ENCODE data around the gene EEF2K.

EEF2K gene

DNA sequence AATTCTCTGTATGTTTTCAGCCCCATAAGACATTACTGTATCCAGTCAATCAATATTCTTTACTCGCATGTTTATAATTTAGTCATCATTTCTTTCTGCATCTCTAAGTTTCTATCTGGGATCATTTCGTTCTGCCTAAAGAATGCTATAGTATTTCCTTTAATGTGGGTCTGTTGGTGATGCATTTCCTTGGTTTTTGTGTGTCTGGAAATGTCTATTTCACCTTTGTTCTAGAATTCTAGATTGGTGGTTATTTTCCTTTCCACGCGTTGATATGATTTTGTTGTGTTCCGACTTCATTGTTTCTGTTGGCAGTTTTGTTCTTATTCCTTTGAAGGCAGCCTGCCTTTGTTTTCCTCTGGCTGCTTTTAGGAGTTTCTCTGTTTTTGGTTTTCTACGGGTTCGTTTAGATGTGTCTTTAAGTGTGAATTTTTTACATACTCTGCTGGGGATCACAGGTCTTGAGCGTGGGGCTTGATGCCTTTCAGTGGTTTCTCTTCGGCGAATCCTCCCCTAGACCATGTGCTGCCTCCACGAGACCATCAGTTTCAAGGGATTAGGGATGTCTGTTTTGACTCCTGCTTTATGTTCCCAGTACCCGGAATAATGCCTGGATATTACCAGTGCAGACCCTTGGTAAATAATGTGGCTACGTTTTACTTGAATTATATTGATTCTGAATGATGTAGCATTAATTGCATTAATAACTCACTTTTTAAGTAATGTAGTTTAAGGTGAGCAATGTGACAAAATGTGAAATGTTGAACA lies 114.7 kb downstream of the EEF2K start:
- peak in 1 of 2 experiments; percentile 9 for DNase-seq

DNA sequence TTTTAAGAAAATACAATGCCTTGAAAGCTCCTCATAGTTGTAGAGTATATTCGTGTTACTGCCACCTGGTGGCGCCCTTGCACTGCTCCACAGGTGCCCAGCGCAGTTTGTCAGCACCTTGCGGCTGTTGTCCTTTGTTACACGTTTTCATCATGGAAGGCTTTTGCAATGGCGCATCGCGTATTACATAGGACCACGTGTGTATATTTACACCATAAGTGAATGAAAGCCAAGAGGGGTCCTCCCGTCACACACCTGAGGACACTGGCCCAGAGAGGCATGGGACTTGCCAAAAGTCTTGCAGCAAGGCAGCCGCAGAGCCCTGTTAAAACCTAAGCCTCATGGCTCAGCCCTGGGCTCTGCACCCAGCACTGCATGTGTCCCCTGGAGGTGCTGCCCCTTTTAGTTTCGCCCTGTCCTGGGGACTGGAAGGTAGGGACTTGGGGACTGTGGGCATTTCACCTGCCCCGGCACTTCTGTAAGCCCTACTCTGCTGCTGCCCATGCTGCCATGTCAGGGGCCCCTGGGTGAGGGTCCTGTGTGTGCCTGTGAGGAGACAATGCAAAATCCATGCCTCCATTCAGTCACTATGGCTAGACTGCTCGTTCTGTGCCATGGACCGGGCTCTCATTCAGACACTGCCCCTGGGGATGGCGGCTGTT lies 115.4 kb downstream of the EEF2K start:
- DNase-seq: peak; percentile 69 to 74

DNA sequence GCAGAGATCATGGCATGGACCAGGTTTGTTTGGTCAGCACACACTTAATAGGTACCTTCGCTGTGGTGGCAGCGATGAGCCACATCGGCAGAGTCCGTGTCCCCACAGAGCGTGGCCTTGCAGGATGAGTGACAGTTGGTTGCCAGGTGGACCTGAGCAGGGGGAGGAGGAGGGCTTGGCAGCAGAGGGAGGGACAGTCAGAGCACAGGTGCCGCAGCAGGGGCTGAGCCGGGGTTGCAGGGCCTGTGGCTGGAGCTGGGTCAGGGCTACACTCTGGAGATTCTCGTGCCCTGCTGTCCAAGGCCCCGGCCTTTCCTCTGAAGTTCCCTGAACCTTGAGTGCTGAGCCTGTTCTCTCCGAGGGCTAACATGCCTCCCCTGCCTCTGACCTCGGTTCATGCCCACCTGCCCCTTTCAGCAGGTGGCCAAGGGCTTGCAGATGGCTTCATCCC lies 116.0 kb downstream of the EEF2K start:
- peak; percentile 9 to 15 for DNase-seq

DNA sequence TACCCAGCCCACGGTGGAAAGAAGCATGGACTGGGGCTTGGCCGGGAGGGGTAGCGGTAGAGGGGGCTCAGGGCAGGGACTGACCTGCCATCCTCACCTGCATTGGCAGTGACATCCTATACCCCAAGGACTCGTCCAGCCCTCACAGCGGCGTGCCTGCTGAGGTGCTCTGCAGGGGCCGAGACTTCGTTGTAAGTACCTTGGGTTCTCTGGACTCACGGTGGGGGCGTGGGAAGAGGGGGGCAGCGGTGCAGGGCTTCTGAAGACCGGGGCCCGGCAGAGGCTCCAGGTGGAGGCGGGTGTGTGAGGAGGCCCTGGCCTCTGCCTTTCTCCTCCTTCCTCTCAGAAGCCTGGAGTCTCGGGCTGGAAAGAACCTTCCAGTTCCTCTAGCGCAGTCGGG lies 116.7 kb downstream of the EEF2K start:
- DNase-seq: peak in 1 of 2 experiments; percentile 12

DNA sequence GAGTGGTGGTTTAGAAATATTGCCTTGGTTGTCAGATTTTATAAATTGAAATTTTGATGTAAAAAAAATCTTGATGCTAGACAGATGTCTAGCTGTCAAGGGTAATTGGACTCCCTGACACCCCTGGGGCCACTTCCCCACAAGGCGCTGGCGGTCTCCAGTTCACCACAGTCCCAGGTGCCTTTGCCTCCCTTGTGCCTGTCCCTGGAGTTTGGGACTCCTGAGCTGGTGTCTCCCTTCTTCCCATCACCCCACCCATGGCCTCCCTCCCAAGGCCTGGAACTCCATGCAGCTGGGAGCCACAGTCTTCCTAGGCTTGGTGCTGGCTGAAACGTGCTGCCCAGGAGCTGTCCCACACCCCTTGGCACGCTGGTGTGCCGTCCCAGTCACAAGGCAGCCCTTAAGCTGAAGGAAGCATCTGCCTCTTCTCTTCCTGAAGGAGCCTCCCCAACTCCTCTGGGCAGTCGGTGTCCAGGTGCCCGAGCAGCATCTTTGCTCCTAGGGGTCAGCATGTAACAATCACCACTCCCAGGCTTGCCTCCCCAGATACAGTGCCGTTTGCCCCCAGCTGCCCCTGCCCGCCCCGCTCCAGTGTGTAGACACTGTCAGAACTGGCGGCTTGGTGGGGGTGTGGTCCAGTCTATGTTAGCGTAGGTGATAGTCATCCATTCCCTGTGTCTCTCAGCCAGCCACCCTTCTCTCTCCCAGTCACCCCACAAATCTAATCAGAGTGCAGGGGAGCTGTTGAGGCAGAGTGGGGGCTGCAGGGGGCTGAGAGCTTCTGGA lies 117.3 kb downstream of the EEF2K start:
- DNase-seq: peak in 1 of 2 experiments; percentile 15

DNA sequence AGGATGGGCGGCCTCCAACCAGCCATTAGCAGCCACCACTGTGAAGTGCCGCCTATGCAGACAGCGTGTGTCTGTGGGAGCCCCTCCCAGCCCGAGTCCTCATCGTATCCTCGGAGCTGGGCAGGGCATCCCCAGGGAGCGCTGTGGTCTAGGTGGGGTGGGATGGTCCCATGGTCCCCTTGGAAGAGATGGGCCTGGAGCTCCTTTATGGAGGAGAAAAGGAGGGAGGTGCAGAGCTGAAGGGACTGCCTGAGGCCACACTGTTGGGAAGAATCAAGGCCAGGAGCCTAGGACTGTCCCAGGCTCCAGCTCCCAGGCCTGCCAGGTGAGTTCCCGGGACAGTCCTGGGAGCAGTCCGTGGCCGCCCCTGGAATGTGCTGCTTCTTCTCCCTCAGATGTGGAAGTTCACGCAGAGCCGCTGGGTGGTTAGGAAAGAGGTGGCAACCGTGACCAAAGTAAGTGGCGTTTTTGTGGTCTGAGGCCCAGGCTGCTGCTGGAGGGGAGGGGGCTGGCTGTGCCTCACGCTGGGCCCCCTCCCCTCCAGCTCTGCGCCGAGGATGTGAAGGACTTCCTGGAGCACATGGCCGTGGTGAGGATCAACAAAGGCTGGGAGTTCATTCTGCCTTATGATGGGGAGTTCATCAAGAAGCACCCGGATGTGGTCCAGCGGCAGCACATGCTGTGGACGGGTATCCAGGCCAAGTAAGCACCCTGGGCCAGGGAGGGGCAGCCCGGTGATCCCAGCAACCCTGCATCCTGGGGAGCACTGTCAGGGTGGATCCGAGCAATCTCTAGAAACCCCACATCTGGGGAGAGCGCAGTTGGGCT lies 118.1 kb downstream of the EEF2K start:
- peak; percentile 11 for DNase-seq

DNA sequence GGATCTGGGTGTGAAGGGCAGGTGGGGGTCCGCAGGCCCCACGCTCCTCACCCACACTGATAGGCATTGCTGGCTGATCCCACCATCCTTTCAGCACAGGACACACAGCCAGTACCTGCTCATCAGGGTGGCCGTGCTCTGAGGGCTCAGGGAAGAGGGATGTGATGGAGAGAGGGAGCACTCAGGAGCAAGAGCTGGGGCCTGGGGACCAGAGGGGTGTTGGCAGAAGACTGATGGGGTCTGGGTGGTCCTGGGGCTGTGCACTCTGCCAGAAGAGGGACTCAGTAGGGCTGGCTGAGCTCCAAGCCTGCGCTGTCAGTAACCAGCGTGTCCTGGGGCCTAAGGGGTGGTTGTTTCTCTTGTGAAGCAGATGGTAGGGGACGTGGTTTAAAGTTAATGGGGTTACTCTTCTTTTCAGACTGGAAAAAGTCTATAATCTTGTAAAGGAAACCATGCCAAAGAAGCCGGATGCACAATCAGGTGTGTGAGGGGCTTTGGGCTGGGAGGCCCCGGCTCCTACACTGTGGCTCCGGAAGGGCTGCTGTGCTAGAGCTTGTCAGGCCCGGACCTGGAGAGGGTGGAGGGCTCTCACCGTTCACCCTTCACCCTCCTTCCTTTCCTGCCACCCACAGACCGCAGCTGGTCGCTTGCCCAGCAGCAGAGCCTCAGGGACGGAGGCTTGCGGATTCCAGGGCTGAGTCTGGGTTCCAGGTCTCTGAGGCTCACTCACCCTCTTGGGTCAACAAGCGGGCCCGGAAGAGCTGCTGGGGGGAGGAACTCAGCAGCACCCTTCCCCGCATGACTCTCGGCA lies 118.9 kb downstream of the EEF2K start:
- DNase-seq: peak; percentile 11

DNA sequence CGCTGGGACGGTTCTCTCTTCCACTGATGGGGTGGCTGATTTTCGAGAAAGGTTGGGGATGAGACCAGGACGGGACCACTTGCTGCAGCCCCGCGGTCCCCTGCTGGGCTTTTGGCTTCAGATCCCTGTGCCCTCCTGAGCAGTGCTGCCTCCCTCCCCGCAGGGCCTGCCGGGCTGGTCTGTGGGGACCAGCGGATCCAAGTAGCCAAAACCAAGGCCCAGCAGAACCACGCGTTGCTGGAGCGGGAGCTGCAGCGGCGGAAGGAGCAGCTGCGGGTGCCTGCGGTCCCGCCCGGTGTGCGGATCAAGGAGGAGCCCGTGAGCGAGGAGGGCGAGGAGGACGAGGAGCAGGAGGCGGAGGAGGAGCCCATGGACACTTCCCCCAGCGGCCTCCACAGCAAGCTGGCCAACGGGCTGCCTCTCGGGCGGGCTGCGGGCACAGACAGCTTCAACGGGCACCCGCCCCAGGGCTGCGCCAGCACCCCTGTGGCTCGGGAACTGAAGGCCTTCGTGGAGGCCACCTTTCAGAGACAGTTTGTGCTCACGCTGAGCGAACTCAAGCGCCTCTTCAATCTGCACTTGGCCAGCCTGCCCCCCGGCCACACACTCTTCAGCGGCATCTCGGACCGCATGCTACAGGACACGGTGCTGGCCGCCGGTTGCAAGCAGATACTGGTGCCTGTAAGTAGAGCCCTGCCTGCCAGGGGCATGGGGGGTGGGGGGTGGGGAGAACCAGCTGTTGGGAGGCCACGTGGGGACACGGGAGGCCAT lies 119.7 kb downstream of the EEF2K start:
- DNase-seq: peak; percentile 11 to 14

DNA sequence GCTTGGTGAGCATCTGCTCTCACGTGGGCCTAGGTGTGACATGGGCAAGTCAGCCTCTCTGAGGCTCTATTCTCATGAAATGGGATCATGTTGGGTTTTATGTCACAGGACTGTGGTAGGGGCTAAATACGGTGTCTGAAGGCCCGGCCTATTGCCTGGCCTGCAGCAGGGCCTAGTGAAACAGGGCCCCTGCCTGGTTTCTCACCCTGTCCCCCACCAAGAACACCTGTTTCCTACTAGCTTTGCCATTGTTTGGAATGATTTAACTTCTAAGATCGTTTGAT lies 120.2 kb downstream of the EEF2K start:
- peak; percentile 11 to 12 for DNase-seq

DNA sequence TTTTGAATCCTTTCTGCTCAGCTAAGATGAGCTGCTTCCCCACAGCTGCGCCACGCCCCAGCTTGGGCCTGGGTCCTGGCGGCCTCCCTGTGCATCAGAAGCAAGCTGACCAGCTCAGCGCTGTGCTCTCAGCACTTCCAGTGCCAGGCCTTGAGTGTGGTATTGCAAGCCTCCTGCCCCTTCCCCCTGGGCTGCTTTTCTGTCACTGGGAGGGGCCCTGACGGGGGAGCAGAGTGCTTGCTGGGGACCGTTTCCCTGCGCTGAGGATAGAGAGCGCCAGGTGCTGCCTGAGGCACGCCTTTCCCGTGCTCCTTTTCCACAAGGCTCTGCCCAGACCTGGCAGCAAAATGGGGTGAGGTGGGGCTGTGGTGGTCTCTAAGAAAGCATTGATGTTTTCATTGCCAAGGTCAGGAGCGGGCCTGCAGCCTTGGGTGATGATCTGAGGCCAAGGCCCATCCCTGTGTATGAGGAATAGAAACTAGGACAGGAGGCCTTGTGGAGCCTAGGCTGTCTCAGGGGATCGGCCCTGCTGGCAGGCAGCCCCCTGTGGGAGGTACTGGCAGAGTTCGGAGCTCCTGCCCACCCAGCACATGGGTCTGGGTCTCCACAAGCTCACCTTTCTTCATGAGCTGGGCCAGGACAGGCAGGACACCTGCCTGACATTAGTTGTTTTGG lies 120.8 kb downstream of the EEF2K start:
- DNase-seq: peak; percentile 10 to 11

DNA sequence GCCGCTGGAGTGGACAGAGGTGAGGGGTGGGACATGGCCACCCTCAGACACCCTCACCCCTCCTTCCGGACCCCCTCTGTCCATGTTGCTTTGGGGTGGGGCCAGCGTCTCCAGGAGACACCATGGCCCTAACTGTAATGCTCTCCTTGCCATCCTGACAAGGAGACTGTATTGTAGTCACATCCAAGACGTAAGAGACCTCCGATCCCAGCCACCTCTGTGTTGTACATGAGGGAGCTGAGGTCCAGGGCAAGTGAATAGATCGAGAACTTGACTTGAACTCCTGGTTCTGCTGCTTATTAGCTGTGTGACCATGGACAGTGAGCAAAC lies 121.3 kb downstream of the EEF2K start:
- no peak for DNase-seq

DNA sequence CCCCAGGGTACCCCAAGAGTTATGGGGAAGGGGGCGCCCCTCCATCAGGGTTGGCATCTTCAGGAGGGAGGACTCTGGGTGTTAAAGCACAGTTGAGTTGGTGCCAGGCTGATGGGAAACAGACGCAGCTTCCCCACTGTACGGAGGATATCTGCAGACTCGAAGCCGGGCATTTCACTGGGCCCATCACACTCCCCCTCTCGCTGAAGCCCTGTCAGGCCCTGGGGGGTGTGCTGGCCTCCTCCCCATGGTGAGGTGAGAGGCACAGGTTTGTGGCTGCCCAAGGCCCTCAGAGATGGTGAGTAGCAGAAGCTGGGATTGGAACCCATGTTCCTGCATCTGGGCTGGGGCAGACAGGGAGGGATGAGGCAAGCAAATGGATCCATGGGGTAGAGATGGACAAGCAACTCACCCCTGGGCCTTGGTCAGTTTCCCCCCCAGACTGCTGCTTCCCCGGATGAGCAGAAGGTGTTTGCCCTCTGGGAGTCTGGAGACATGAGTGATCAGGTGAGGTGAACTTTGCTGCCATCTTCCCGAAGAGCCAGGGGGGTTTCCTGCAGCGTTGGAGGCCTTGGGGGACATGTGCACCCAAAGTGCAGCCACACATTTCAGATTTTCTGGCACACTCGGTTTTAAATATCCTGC lies 122.1 kb downstream of the EEF2K start:
- DNase-seq: no peak

DNA sequence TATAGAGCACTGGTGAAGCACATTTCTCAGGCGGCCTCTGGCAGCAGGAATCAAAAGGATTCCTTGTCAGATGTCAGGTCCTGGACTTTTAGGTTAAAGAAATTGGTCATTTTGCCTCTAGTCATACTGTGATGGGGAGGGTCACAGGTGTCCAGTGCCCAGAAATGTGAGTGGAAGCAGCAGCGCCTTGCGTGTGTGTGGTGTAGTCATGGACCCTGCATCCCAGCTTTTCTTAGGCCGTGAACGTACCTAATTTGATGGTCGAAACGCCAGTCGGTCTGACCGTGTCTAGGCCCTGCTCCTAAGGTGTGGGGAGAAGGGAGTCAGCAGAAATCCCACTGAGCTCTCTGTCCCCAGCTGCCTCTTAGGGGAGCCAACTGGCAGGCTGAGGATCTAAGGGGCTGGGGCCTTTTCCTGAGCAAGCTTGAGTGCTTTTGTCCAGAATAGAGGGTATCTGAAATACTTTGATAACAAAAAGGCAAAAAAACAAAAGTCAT lies 123.2 kb downstream of the EEF2K start:
- DNase-seq: no peak

DNA sequence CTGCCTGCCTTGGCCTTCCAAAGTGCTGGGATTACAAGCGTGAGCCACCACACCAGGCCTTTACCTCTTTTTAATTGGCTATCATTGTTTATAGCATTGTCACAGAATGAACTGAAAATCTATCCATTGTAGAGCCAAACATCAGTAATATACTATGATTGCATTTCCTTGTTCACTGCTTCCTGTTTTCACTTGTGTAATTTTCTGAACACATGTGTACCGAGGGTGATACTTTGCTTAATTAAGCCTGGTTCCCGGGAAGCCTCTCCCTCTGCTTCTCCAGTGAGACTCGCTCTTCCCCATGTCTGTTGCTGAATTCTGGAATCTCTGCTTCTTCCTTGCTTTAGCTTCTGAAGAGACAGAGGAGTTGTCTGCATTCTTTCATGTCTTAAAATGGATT lies 124.2 kb downstream of the EEF2K start:
- no peak for DNase-seq

DNA sequence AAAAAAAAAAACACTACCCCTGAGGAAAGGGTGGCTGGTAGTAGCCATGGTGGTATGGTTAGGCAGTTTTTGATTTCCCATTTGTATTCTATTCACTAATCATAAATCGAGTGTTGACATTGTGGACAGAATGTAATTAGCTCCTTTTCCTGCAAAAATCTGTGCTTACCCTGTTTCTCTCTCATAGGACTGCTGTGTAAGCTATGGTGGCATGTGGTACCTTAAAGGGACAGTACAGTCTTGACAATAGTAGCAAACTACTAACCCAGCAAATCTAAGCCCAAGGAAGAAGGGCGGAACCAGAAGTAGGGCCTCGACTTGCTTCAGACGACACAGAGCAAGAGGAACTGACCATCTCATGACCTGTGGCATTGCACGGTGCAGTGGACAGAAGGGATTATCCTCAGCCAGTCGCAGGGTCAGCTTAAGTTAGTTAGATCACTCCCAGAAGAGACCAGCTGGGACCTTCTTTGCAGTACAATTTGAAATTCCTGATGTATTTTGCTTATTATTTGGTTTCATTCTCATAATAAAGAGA lies 127.4 kb downstream of the EEF2K start:
- no peak for DNase-seq

DNA sequence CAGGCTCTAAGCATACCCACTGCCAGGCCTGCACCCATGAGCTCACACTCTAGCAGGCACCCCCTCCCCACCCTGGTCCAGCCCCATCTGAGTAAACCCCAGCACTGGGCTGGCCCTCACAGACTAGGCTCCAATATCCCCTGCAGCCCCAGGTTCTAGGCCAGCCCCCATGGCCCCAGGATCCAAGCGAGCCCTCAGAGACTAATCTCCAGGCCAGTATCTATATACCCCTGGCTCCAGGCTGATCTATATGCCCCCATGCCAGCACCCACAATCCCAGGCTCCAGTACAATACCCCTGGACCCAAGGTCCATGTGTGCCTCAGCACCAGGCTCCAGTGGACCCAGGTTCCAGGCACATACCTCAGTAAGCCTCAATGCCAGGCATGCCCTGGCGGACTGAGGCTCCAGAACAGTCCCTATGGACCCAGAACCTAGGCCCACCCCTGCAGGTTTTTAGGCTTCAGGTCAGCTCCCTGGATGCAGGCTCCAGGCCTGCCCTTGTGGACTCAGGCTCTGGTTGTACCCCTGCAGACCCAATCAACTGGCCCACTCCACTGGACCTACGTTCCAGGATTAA lies 129.7 kb downstream of the EEF2K start:
- no peak for DNase-seq

DNA sequence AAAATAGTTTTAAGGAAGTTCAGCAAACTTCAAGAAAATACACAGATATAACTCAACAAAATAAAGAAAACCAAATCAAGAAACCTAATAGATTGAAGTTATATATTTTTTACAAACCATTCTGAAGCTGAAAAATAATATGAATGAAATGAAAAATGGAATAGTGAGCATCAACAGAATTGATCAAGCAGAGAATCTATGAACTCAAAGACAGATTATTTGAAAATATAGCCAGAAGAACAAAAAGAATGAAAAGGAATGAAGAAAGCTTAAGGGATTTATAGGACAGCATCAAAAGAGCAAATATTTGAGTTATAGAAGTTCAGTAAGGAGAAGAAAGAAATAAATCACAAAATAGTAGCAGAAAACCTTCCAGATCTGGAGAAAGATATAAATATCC lies 130.5 kb downstream of the EEF2K start:
- DNase-seq: no peak

DNA sequence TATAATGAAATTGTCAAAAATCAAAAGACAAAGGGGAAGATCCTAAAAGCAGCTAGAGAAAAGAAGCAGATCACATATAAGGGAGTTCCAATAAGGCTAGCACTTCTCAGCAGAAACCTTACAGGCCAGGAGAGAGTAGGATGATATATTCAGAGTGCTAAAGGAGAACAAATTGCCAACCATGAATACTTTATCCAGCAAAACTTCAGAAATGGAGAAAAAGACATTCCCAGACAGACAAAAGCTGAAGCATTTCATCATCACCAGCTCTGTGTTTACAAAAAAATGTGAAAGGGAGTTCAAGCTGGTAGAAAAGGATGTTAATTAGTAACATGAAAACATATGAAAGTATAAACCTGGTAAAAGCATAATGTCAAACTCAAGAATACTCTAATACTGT lies 131.0 kb downstream of the EEF2K start:
- no peak for DNase-seq

DNA sequence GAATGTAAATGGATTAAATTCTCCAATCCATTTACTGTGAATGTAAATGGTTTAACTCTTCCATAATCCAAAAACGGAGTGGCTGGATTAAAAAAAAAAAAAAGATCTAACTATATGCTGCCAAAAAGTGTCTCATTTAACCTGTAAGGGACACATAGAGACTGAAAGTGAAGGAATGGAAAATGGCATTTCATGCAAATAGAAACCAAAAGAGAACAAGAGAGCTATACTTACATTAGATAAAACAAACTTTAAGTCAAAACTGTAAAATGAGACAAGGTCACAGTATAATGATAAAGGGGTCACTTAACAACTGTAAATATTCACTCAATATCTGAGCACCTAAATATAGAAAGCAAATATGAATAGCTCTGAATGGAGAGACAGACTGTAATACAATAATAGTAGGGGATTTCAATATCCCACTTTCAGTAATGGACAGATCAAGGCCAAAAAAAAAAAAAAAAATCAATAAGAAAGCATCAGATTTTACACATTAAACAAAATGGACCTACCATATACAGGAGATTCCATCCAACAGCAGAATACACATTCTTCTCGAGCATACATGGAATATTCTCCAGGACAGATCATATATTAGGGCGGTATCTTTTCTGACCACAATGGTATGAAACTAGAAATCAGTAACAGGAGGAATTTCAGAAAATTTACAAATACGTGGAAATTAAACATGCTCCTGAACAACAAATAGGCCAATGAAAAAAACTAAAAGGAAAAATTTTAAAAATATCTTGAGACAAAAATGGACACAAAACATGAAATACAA lies 132.0 kb downstream of the EEF2K start:
- DNase-seq: no peak
